Measurements from ENCODE around the gene OR10C1. TPM values are rescaled to one million over a fixed set of nuclear protein-coding genes. Genes with fewer than 3 reads are reported as not detected.

OR10C1 gene
- total RNA-seq, 1 donor from 2014 or later, result not detected

DNA sequence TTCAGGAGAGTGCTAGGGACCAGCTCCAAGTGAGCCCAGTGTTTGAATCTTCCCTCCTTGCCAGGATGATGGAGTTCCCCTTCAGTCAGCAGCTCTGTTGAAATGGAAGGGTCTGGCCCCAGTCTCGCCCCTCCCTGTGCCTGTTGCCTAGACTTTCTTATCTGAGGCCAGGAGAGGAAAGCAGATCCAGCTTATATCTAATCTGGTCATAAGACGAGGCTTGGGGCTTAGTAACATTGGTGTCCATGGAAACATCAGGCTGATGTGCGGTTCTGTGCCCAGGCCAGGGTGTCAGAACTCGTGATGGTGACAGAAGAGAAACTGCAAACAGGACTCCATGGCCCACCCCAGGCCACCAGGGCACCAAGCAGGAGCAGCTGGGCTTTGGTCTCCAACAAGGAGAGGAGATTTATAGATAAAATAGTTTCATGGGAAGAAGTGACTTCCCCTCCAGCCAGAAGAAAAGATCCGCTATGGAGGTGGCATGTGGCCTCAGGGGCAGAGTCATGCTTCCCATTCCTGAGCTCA, 38.9 kb downstream of the OR10C1 start:
- DNase-seq (ENCODE audit: low read depth), result no peak
- TF ChIP-seq, protein P1, sequence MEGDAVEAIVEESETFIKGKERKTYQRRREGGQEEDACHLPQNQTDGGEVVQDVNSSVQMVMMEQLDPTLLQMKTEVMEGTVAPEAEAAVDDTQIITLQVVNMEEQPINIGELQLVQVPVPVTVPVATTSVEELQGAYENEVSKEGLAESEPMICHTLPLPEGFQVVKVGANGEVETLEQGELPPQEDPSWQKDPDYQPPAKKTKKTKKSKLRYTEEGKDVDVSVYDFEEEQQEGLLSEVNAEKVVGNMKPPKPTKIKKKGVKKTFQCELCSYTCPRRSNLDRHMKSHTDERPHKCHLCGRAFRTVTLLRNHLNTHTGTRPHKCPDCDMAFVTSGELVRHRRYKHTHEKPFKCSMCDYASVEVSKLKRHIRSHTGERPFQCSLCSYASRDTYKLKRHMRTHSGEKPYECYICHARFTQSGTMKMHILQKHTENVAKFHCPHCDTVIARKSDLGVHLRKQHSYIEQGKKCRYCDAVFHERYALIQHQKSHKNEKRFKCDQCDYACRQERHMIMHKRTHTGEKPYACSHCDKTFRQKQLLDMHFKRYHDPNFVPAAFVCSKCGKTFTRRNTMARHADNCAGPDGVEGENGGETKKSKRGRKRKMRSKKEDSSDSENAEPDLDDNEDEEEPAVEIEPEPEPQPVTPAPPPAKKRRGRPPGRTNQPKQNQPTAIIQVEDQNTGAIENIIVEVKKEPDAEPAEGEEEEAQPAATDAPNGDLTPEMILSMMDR (conservative IDR thresholded peaks at IDR 0.05; ENCODE audit: low read depth, low read length), result no peak
- no peak overlapping the region for H3K4me3 ChIP-seq (ENCODE audit: low read depth, low read length)

GRCh38 chr6:29478740-29479139, 39.6 kb downstream of the OR10C1 start:
- no peak overlapping the region for H3K4me3 ChIP-seq (ENCODE audit: low read depth, low read length)
- TF ChIP-seq, protein P1 (conservative IDR thresholded peaks at IDR 0.05; ENCODE audit: low read depth, low read length), result no peak
- no peak for DNase-seq (ENCODE audit: low read depth)

- H3K4me3 ChIP-seq (ENCODE audit: low read depth, low read length), result no peak overlapping the region
- TF ChIP-seq, protein P1 (conservative IDR thresholded peaks at IDR 0.05; ENCODE audit: low read depth, low read length), result no peak
- no peak for DNase-seq (ENCODE audit: low read depth)
These were observed 40.5 kb downstream of the OR10C1 start for GRCh38 chr6:29479560-29479959.

DNA sequence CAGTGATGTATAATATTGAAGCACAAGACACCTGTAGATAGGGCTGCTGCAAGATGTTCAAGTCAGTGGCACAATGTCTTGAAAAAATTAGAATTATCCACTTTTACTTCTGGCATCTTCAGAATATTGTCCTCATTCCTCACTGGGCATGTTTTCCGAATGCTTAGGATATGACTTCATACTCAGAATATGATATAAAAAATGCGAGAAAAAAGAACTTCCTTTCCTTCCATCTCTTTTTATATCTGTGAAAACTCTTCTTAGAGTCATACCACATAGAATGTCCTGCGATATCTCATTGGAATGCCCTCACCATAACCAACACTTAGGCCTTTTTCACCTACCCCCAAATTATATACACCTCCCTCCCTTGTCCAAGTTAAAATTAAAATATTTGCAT, 44.1 kb downstream of the OR10C1 start:
- no peak for DNase-seq (ENCODE audit: low read depth)
- H3K4me3 ChIP-seq (ENCODE audit: low read depth, low read length), result no peak overlapping the region
- TF ChIP-seq, protein P1 (conservative IDR thresholded peaks at IDR 0.05; ENCODE audit: low read depth, low read length), result no peak

GRCh38 chr6:29483735-29484134, 44.6 kb downstream of the OR10C1 start:
- no peak for DNase-seq (ENCODE audit: low read depth)
- TF ChIP-seq, protein P1 (conservative IDR thresholded peaks at IDR 0.05; ENCODE audit: low read depth, low read length), result no peak
- no peak overlapping the region for H3K4me3 ChIP-seq (ENCODE audit: low read depth, low read length)

DNA sequence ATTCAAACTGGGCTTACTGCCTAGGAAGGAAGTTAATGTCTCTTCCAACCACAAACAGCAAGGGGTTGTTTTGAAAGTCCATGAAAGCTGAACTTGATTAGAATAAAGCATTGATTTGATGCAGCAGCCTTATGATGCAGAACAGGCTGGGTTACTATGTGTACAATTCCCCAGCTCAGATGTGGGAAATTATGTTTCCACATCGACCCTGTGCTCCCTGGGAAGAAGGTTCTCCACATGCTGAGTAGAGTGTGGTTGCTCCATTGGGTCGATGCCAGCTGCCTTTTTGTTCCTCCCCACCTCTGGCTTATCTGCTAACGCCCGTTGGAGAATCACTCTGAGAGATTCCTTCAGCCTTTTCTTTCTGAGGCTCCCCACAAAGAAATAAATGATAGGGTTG, 47.5 kb downstream of the OR10C1 start:
- DNase-seq (ENCODE audit: low read depth), result no peak
- H3K4me3 ChIP-seq (ENCODE audit: low read depth, low read length), result no peak overlapping the region
- TF ChIP-seq, protein P1 (conservative IDR thresholded peaks at IDR 0.05; ENCODE audit: low read depth, low read length), result no peak

GRCh38 chr6:29487131-29487530, 48.0 kb downstream of the OR10C1 start:
- H3K4me3 ChIP-seq (ENCODE audit: low read depth, low read length), result no peak overlapping the region
- DNase-seq (ENCODE audit: low read depth), result no peak
- TF ChIP-seq, protein P1 (conservative IDR thresholded peaks at IDR 0.05; ENCODE audit: low read depth, low read length), result no peak
